K562 treated with DMSO at 1 percent for 24 hours (cell line): ENCODE data around the gene SASH1. TPM values are rescaled to one million over a fixed set of nuclear protein-coding genes. Genes with fewer than 3 reads are reported as not detected.

Experiments used
- total RNA-seq: library from RNA; unstranded; fragments of 300-600 nt; gene quantifications from 2 replicates; pipeline ENCODE4 v1.2.3, GENCODE V29; 2022; ENCODE audit warnings: low read depth; ENCODE audit not compliant: insufficient read depth

The SASH1 gene
- 3.6 and 3.9 TPM in 2 replicates for total RNA-seq

DNA sequence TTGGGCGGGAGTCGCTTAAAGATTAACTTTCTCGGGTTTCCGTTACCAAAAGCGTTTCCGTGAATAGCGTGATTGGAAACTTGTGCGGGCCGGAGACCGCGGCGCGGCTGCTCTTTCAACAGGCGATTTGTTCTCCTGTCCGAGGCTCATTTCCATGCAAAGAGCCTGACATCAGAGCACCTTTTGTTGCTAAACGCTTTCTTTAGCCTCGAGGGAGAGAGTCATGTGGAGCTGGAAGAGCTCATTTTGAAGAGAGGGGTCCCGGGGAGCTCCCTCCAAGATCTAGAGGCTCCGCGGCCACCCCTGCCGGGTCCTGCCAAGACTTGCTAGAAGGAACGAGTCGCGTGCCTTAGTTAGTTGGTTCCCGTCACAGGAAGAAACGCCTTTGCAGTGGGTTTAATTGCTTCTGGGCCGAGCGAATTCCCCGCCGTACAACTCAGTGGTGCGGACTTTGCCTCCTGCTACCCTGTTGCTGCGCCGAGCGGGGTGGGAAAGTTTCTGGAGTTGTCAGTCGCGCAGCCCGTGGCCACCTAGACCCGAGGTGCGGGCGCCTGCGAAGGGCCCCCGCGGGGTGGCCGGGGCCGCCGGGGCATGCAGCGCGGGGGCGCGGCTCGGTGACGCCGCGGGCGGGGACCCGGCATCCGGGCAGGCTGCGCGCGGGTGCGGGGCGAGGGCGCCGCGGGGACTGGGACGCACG, at the start of gene SASH1:
SASH1 (plus strand) TSS at position 489 of the 697 bp plus-strand sequence. CDS start 230 bp downstream, outside the sequence.

